ENCODE results near the gene ANXA4.
A peak's percentile ranks its signal among the peaks of the same experiment; 100 is the strongest.
"Not testable (repeated sequence)": the region's sequence is repeated elsewhere in the genome, so short reads cannot be mapped to it uniquely, and the experiment has no call there.

ANXA4 gene

GRCh38 chr2:69709290-69709689 lies 32.6 kb upstream of the ANXA4 start:
- Histone ChIP-seq H3K36me3 (ENCODE audit: control insufficient read depth, insufficient read depth, low read length, severe bottlenecking) (no peaks in the 10 kb centered on the region), H3K9ac (ENCODE audit: low read length) (no peak overlapping the region), H3K4me1 (ENCODE audit: control insufficient read depth, insufficient read depth, low read length) (peaks cover 9% of the 10 kb centered on the region), H3K9me3 (ENCODE audit: control insufficient read depth, low read length) (no peaks in the 10 kb centered on the region), H3K27me3 (replicated peaks; ENCODE audit: control insufficient read depth, insufficient read depth, low read length) (no peaks in the 10 kb centered on the region), H3K4me3 (ENCODE audit: low read length) (no peak overlapping the region)
- no peak for DNase-seq (ENCODE audit: low read depth)

- H3K9ac ChIP-seq (ENCODE audit: low read length) = no peak overlapping the region
- no peaks in the 10 kb centered on the region for H3K4me1 ChIP-seq (ENCODE audit: control insufficient read depth, insufficient read depth, low read length)
- no peaks in the 10 kb centered on the region for H3K36me3 ChIP-seq (ENCODE audit: control insufficient read depth, insufficient read depth, low read length, severe bottlenecking)
- no peaks in the 10 kb centered on the region for H3K9me3 ChIP-seq (ENCODE audit: control insufficient read depth, low read length)
- no peak for DNase-seq (ENCODE audit: low read depth)
- H3K27me3 ChIP-seq (replicated peaks; ENCODE audit: control insufficient read depth, insufficient read depth, low read length) = no peaks in the 10 kb centered on the region
- no peak overlapping the region for H3K4me3 ChIP-seq (ENCODE audit: low read length)
These were observed 30.0 kb upstream of the ANXA4 start for GRCh38 chr2:69711971-69712370.

GRCh38 chr2:69714024-69714423 lies 27.9 kb upstream of the ANXA4 start:
- DNase-seq (ENCODE audit: low read depth) = no peak
- Histone ChIP-seq H3K4me3 (ENCODE audit: low read length) (no peak overlapping the region), H3K9ac (ENCODE audit: low read length) (no peak overlapping the region), H3K36me3 (ENCODE audit: control insufficient read depth, insufficient read depth, low read length, severe bottlenecking) (no peaks in the 10 kb centered on the region), H3K27me3 (replicated peaks; ENCODE audit: control insufficient read depth, insufficient read depth, low read length) (no peaks in the 10 kb centered on the region), H3K4me1 (ENCODE audit: control insufficient read depth, insufficient read depth, low read length) (no peaks in the 10 kb centered on the region), H3K9me3 (ENCODE audit: control insufficient read depth, low read length) (no peaks in the 10 kb centered on the region)

GRCh38 chr2:69714539-69715220 lies 27.3 kb upstream of the ANXA4 start:
- DNase-seq (ENCODE audit: low read depth) = peak; percentile 94
- H3K9ac ChIP-seq (ENCODE audit: low read length); H3K27me3 ChIP-seq (replicated peaks; ENCODE audit: control insufficient read depth, insufficient read depth, low read length); H3K4me1 ChIP-seq (ENCODE audit: control insufficient read depth, insufficient read depth, low read length); H3K4me3 ChIP-seq (ENCODE audit: low read length); H3K9me3 ChIP-seq (ENCODE audit: control insufficient read depth, low read length); H3K36me3 ChIP-seq (ENCODE audit: control insufficient read depth, insufficient read depth, low read length, severe bottlenecking): not testable (repeated sequence)

- no peaks in the 10 kb centered on the region for H3K27me3 ChIP-seq (replicated peaks; ENCODE audit: control insufficient read depth, insufficient read depth, low read length)
These were observed 26.0 kb upstream of the ANXA4 start for GRCh38 chr2:69715964-69716363.

GRCh38 chr2:69716555-69717120 lies 25.3 kb upstream of the ANXA4 start:
- H3K27me3 ChIP-seq (replicated peaks; ENCODE audit: control insufficient read depth, insufficient read depth, low read length) = no peaks in the 10 kb centered on the region
- H3K9ac ChIP-seq (ENCODE audit: low read length) = no peak overlapping the region
- no peaks in the 10 kb centered on the region for H3K9me3 ChIP-seq (ENCODE audit: control insufficient read depth, low read length)
- no peak overlapping the region for H3K4me3 ChIP-seq (ENCODE audit: low read length)
- DNase-seq (ENCODE audit: low read depth) = peak; percentile 30
- no peaks in the 10 kb centered on the region for H3K4me1 ChIP-seq (ENCODE audit: control insufficient read depth, insufficient read depth, low read length)
- no peaks in the 10 kb centered on the region for H3K36me3 ChIP-seq (ENCODE audit: control insufficient read depth, insufficient read depth, low read length, severe bottlenecking)

More at GRCh38 chr2:69715964-69716363, 26.0 kb upstream of the ANXA4 start:
- Histone ChIP-seq H3K9me3 (ENCODE audit: control insufficient read depth, low read length) (no peaks in the 10 kb centered on the region), H3K4me3 (ENCODE audit: low read length) (no peak overlapping the region), H3K4me1 (ENCODE audit: control insufficient read depth, insufficient read depth, low read length) (no peaks in the 10 kb centered on the region), H3K36me3 (ENCODE audit: control insufficient read depth, insufficient read depth, low read length, severe bottlenecking) (no peaks in the 10 kb centered on the region), H3K9ac (ENCODE audit: low read length) (no peak overlapping the region)
- no peak for DNase-seq (ENCODE audit: low read depth)

GRCh38 chr2:69717186-69717585 lies 24.7 kb upstream of the ANXA4 start:
- no peak for DNase-seq (ENCODE audit: low read depth)
- H3K4me3 ChIP-seq (ENCODE audit: low read length) = no peak overlapping the region
- no peaks in the 10 kb centered on the region for H3K4me1 ChIP-seq (ENCODE audit: control insufficient read depth, insufficient read depth, low read length)
- no peaks in the 10 kb centered on the region for H3K27me3 ChIP-seq (replicated peaks; ENCODE audit: control insufficient read depth, insufficient read depth, low read length)
- H3K9ac ChIP-seq (ENCODE audit: low read length) = no peak overlapping the region
- H3K36me3 ChIP-seq (ENCODE audit: control insufficient read depth, insufficient read depth, low read length, severe bottlenecking) = no peaks in the 10 kb centered on the region
- H3K9me3 ChIP-seq (ENCODE audit: control insufficient read depth, low read length) = no peaks in the 10 kb centered on the region

GRCh38 chr2:69717861-69718273 lies 24.1 kb upstream of the ANXA4 start:
- Histone ChIP-seq H3K4me3 (ENCODE audit: low read length) (no peak overlapping the region), H3K27me3 (replicated peaks; ENCODE audit: control insufficient read depth, insufficient read depth, low read length) (no peaks in the 10 kb centered on the region), H3K4me1 (ENCODE audit: control insufficient read depth, insufficient read depth, low read length) (no peaks in the 10 kb centered on the region), H3K9ac (ENCODE audit: low read length) (no peak overlapping the region), H3K9me3 (ENCODE audit: control insufficient read depth, low read length) (no peaks in the 10 kb centered on the region), H3K36me3 (ENCODE audit: control insufficient read depth, insufficient read depth, low read length, severe bottlenecking) (no peaks in the 10 kb centered on the region)
- peak; percentile 28 for DNase-seq (ENCODE audit: low read depth)

- H3K4me3 ChIP-seq (ENCODE audit: low read length) = no peak overlapping the region
- H3K9ac ChIP-seq (ENCODE audit: low read length) = no peak overlapping the region
- H3K27me3 ChIP-seq (replicated peaks; ENCODE audit: control insufficient read depth, insufficient read depth, low read length) = no peaks in the 10 kb centered on the region
- no peaks in the 10 kb centered on the region for H3K4me1 ChIP-seq (ENCODE audit: control insufficient read depth, insufficient read depth, low read length)
- no peaks in the 10 kb centered on the region for H3K9me3 ChIP-seq (ENCODE audit: control insufficient read depth, low read length)
- no peak for DNase-seq (ENCODE audit: low read depth)
- no peaks in the 10 kb centered on the region for H3K36me3 ChIP-seq (ENCODE audit: control insufficient read depth, insufficient read depth, low read length, severe bottlenecking)
These were observed 23.5 kb upstream of the ANXA4 start for GRCh38 chr2:69718338-69718965.

- Histone ChIP-seq H3K9me3 (ENCODE audit: control insufficient read depth, low read length) (no peaks in the 10 kb centered on the region), H3K4me1 (ENCODE audit: control insufficient read depth, insufficient read depth, low read length) (no peaks in the 10 kb centered on the region), H3K4me3 (ENCODE audit: low read length) (no peak overlapping the region), H3K9ac (ENCODE audit: low read length) (no peak overlapping the region), H3K27me3 (replicated peaks; ENCODE audit: control insufficient read depth, insufficient read depth, low read length) (no peaks in the 10 kb centered on the region), H3K36me3 (ENCODE audit: control insufficient read depth, insufficient read depth, low read length, severe bottlenecking) (no peaks in the 10 kb centered on the region)
- peak; percentile 45 for DNase-seq (ENCODE audit: low read depth)
These were observed 21.5 kb upstream of the ANXA4 start for GRCh38 chr2:69720404-69720803.

GRCh38 chr2:69721022-69721421 lies 20.9 kb upstream of the ANXA4 start:
- H3K4me1 ChIP-seq (ENCODE audit: control insufficient read depth, insufficient read depth, low read length) = no peaks in the 10 kb centered on the region
- H3K27me3 ChIP-seq (replicated peaks; ENCODE audit: control insufficient read depth, insufficient read depth, low read length) = no peaks in the 10 kb centered on the region
- H3K4me3 ChIP-seq (ENCODE audit: low read length) = no peak overlapping the region
- no peaks in the 10 kb centered on the region for H3K36me3 ChIP-seq (ENCODE audit: control insufficient read depth, insufficient read depth, low read length, severe bottlenecking)
- H3K9ac ChIP-seq (ENCODE audit: low read length) = no peak overlapping the region
- DNase-seq (ENCODE audit: low read depth) = no peak
- H3K9me3 ChIP-seq (ENCODE audit: control insufficient read depth, low read length) = no peaks in the 10 kb centered on the region

All from adipocyte (in vitro differentiated cells).